HUES6 (cell line): Measurements from ENCODE around the gene PKD2L2.
A peak's percentile ranks its signal among the peaks of the same experiment; 100 is the strongest.
"Not testable (repeated sequence)": the region's sequence is repeated elsewhere in the genome, so short reads cannot be mapped to it uniquely, and the experiment has no call there.

Source experiments
- H3K27ac ChIP-seq: 2 replicates; pipeline ENCODE4 v1.7.0; 2013; ENCODE audit warnings: low read depth, mild to moderate bottlenecking, low read length, inconsistent platforms
- H3K27me3 ChIP-seq: 2 replicates; pipeline ENCODE4 v1.6.1; 2013; ENCODE audit warnings: low read length; ENCODE audit not compliant: control insufficient read depth, insufficient read depth
- H3K36me3 ChIP-seq: 2 replicates; pipeline ENCODE4 v1.6.1; 2013; ENCODE audit warnings: low read length; ENCODE audit not compliant: control insufficient read depth, insufficient read depth
- H3K4me1 ChIP-seq: 2 replicates; pipeline ENCODE4 v1.6.1; 2013; ENCODE audit warnings: low read length; ENCODE audit not compliant: control insufficient read depth, insufficient read depth
- H3K4me3 ChIP-seq: 2 replicates; pipeline ENCODE4 v1.5.1; 2013; ENCODE audit warnings: low read depth, low read length
- H3K9ac ChIP-seq: one replicate; pipeline ENCODE4 v1.6.1; 2013; ENCODE audit warnings: mild to moderate bottlenecking, low read length
- H3K9me3 ChIP-seq: 2 replicates; pipeline ENCODE4 v1.6.1; 2013; ENCODE audit warnings: low read depth, low read length; ENCODE audit not compliant: control insufficient read depth, insufficient read depth

The PKD2L2 gene

GRCh38 chr5:137862251-137862650, 27.0 kb upstream of the PKD2L2 start:
- Histone ChIP-seq H3K36me3 (no peaks in the 10 kb centered on the region), H3K4me3 (no peak overlapping the region)

GRCh38 chr5:137863653-137864052, 25.6 kb upstream of the PKD2L2 start:
- not testable (repeated sequence) for H3K36me3 ChIP-seq, H3K9ac ChIP-seq, H3K4me1 ChIP-seq, H3K4me3 ChIP-seq, H3K27ac ChIP-seq, H3K9me3 ChIP-seq, H3K27me3 ChIP-seq

More at GRCh38 chr5:137862251-137862650, 27.0 kb upstream of the PKD2L2 start:
- H3K9me3 ChIP-seq = no peaks in the 10 kb centered on the region
- H3K27ac ChIP-seq = no peak overlapping the region
- no peaks in the 10 kb centered on the region for H3K27me3 ChIP-seq
- H3K4me1 ChIP-seq = no peaks in the 10 kb centered on the region
- no peak overlapping the region for H3K9ac ChIP-seq

GRCh38 chr5:137866541-137867388, 22.5 kb upstream of the PKD2L2 start:
- Histone ChIP-seq H3K4me1 (no peaks in the 10 kb centered on the region), H3K27me3 (no peaks in the 10 kb centered on the region), H3K36me3 (no peaks in the 10 kb centered on the region), H3K9me3 (no peaks in the 10 kb centered on the region), H3K27ac (no peak overlapping the region), H3K9ac (no peak overlapping the region), H3K4me3 (no peak overlapping the region)

- no peak within 1 kb of the TSS for H3K4me3 ChIP-seq
- no peaks in the 10 kb centered on the region for H3K36me3 ChIP-seq
- no peak within 1 kb of the TSS for H3K27ac ChIP-seq
- no peaks in the 10 kb centered on the region for H3K27me3 ChIP-seq
- H3K4me1 ChIP-seq = no peaks in the 10 kb centered on the region
- no peak within 1 kb of the TSS for H3K9ac ChIP-seq
- no peaks in the 10 kb centered on the region for H3K9me3 ChIP-seq
These were observed 21.6 kb upstream of the PKD2L2 start, which contains the start of gene MYOT for GRCh38 chr5:137867664-137868063. MYOT (plus strand) TSS chr5:137867860; CDS start chr5:137870652, 2,792 bp downstream.

- Histone ChIP-seq H3K36me3 (no peaks in the 10 kb centered on the region), H3K4me1 (no peaks in the 10 kb centered on the region), H3K27ac (no peak overlapping the region), H3K27me3 (no peaks in the 10 kb centered on the region), H3K9me3 (no peaks in the 10 kb centered on the region), H3K4me3 (no peak overlapping the region), H3K9ac (no peak overlapping the region)
These were observed 18.5 kb upstream of the PKD2L2 start for GRCh38 chr5:137870647-137871339.

GRCh38 chr5:137871571-137871970, 17.7 kb upstream of the PKD2L2 start:
- no peaks in the 10 kb centered on the region for H3K27me3 ChIP-seq
- no peaks in the 10 kb centered on the region for H3K36me3 ChIP-seq
- H3K9ac ChIP-seq = no peak overlapping the region
- no peak overlapping the region for H3K27ac ChIP-seq
- H3K4me3 ChIP-seq = no peak overlapping the region
- H3K9me3 ChIP-seq = no peaks in the 10 kb centered on the region
- H3K4me1 ChIP-seq = no peaks in the 10 kb centered on the region

- H3K9ac ChIP-seq = no peak overlapping the region
- H3K27ac ChIP-seq = no peak overlapping the region
- no peaks in the 10 kb centered on the region for H3K4me1 ChIP-seq
- H3K9me3 ChIP-seq = no peaks in the 10 kb centered on the region
- H3K4me3 ChIP-seq = no peak overlapping the region
- no peaks in the 10 kb centered on the region for H3K36me3 ChIP-seq
- no peaks in the 10 kb centered on the region for H3K27me3 ChIP-seq
These were observed 16.8 kb upstream of the PKD2L2 start for GRCh38 chr5:137872466-137872865.

- no peaks in the 10 kb centered on the region for H3K36me3 ChIP-seq
- no peak overlapping the region for H3K27ac ChIP-seq
- no peaks in the 10 kb centered on the region for H3K4me1 ChIP-seq
- H3K9ac ChIP-seq = no peak overlapping the region
- H3K27me3 ChIP-seq = no peaks in the 10 kb centered on the region
- H3K9me3 ChIP-seq = no peaks in the 10 kb centered on the region
- H3K4me3 ChIP-seq = no peak overlapping the region
These were observed 13.2 kb upstream of the PKD2L2 start for GRCh38 chr5:137876101-137876500.

- H3K27me3 ChIP-seq = no peaks in the 10 kb centered on the region
- no peak overlapping the region for H3K27ac ChIP-seq
- H3K9ac ChIP-seq = no peak overlapping the region
- H3K36me3 ChIP-seq = no peaks in the 10 kb centered on the region
- no peaks in the 10 kb centered on the region for H3K9me3 ChIP-seq
- no peaks in the 10 kb centered on the region for H3K4me1 ChIP-seq
- H3K4me3 ChIP-seq = no peak overlapping the region
These were observed 8.9 kb upstream of the PKD2L2 start for GRCh38 chr5:137880313-137880712.

GRCh38 chr5:137887831-137888230, 1.4 kb upstream of the PKD2L2 start:
- Histone ChIP-seq H3K27ac (no peak overlapping the region), H3K4me1 (peaks cover 12% of the 10 kb centered on the region), H3K9ac (no peak overlapping the region), H3K9me3 (no peaks in the 10 kb centered on the region), H3K27me3 (no peaks in the 10 kb centered on the region), H3K36me3 (no peaks in the 10 kb centered on the region), H3K4me3 (no peak overlapping the region)

GRCh38 chr5:137888466-137888862, 793 bp upstream of the PKD2L2 start:
- Histone ChIP-seq H3K9ac (peak overlapping the region; percentile 54), H3K27ac (peak overlapping the region; percentile 12; the same call in 1 of the 2 replicates), H3K4me1 (peaks cover 12% of the 10 kb centered on the region), H3K36me3 (no peaks in the 10 kb centered on the region), H3K27me3 (no peaks in the 10 kb centered on the region), H3K9me3 (no peaks in the 10 kb centered on the region), H3K4me3 (peak overlapping the region; percentile 58)
